ENCODE measurements around the gene ZNF497. TPM values are rescaled to one million over a fixed set of nuclear protein-coding genes. Genes with fewer than 3 reads are reported as not detected.

Gene ZNF497
- total and polyA plus RNA-seq, 10 of the 15 experiments (the other 5 are each of a cell fraction or from before 2014, with no cell fraction given), result 0.09 to 0.82 (median 0.28) TPM

- BruUV-seq (replicated peaks), result no TSS peak
- ChIA-PET SMC1A (ENCODE audit: uncharacterized antibody, unreplicated experiment) (interaction anchor here (0.9 to 1.2 kb wide), 2 partner anchors 14 to 187 kb away, joined by 3 to 4 read pairs; partner anchors contain the start of gene ZBTB45), RAD21 (ENCODE audit: unreplicated experiment) (interaction anchor here (1.6 kb wide), 1 partner anchor 30 kb away, joined by 4 read pairs; the partner anchor contains the start of gene ZNF497), POLR2A (interaction anchor here (0.6 to 2.1 kb wide), 2 partner anchors 15 to 243 kb away, joined by 4 to 6 read pairs; no protein-coding TSS in a partner anchor), CTCF (interaction anchor here (0.7 to 1.2 kb wide), 2 partner anchors 15 to 187 kb away, joined by 3 read pairs; partner anchors contain the start of gene ZBTB45)
- no peak overlapping the region for H3K27ac ChIP-seq (ENCODE audit: control insufficient read depth, insufficient read depth)
- H3K4me1 ChIP-seq (ENCODE audit: control insufficient read depth, insufficient read depth, low read length), result peaks cover 5% of the 10 kb centered on the region
- H3K9ac ChIP-seq (ENCODE audit: control insufficient read depth, insufficient read depth, low read length), result no peak overlapping the region
- H3K36me3 ChIP-seq (ENCODE audit: control insufficient read depth in 2 of 2, insufficient read depth in 2 of 2, low read length in 1 of 2), result peaks cover 6 to 7% of the 10 kb centered on the region in 2 experiments; a peak in 3 of 4 replicates
- FAIRE-seq (no peak), ATAC-seq (no peak), DNase-seq (ENCODE audit: low read depth, low spot score) (no peak)
- peaks cover 6% of the 10 kb centered on the region for H3K79me2 ChIP-seq (ENCODE audit: control insufficient read depth, insufficient read depth, low read length)
- no peak overlapping the region for H2AFZ ChIP-seq (ENCODE audit: control insufficient read depth, low read depth, low read length)
- no peak overlapping the region for H3K4me3 ChIP-seq
- H3K27me3 ChIP-seq (replicated peaks in 1 of 2; ENCODE audit: control insufficient read depth in 2 of 2, insufficient read depth in 2 of 2, low read length in 1 of 2), result no peaks in the 10 kb centered on the region
- H4K20me1 ChIP-seq (ENCODE audit: control insufficient read depth, insufficient read depth), result no peaks in the 10 kb centered on the region
- in situ Hi-C loops (cut with MboI), result no loop called here
- H3K9me3 ChIP-seq (replicated peaks; ENCODE audit: control insufficient read depth, insufficient read depth, low read length), result no peaks in the 10 kb centered on the region
- no peak for TF ChIP-seq KAT2A (conservative IDR thresholded peaks at IDR 0.05; ENCODE audit: control insufficient read depth, low read depth, low read length)
- no peak for TF ChIP-seq CEBPB (IDR thresholded peaks at IDR 0.05; ENCODE audit: borderline replicate concordance in 1 of 2, low read depth in 2 of 2, low read length in 2 of 2)
- no peak for TF ChIP-seq GATAD2B (conservative IDR thresholded peaks at IDR 0.05; ENCODE audit: low read depth)
- TF ChIP-seq ZNF687 (IDR thresholded peaks at IDR 0.05), result no peak
- no peak for TF ChIP-seq ELK1 (IDR thresholded peaks at IDR 0.05; ENCODE audit: low read depth, low read length)
- TF ChIP-seq ZBTB33 (IDR thresholded peaks at IDR 0.05), result no peak
- no peak for TF ChIP-seq KLF5 (IDR thresholded peaks at IDR 0.05; ENCODE audit: partially characterized antibody)
- TF ChIP-seq PKNOX1 (IDR thresholded peaks at IDR 0.05), result no peak
- no peak for TF ChIP-seq ETV6 (conservative IDR thresholded peaks at IDR 0.05 in 1 of 2, IDR thresholded peaks at IDR 0.05 in 1 of 2; ENCODE audit: borderline replicate concordance in 1 of 2, low read depth in 1 of 2)
- intact Hi-C loops (cut with micrococcal nuclease; ENCODE audit: unreplicated experiment), result no loop called here
- no peak overlapping the region for H3K4me2 ChIP-seq (ENCODE audit: control insufficient read depth, insufficient read depth)
- WGBS (ENCODE audit: insufficient coverage, insufficient replicate concordance, low lambda C conversion rate, missing lambda C conversion rate), result 100% methylated on average over 1 of the region's 1 CpG
Measured at GRCh38 chr19:58332697-58333096, 29.9 kb downstream of the ZNF497 start.

Measured in GM12878 (cell line).